Fibroblast of mammary gland (primary cell): ENCODE data around the gene NPPB.

Experiments
- DNase-seq: peaks from one replicate; pipeline ENCODE4 v3.0.0-alpha.2; 2010; ENCODE audit warnings: low read depth
- H3K4me3 ChIP-seq: 2 replicates; pipeline ENCODE4 v1.5.1; 2011; ENCODE audit warnings: low read depth, mild to moderate bottlenecking, low read length, moderate library complexity; ENCODE audit not compliant: control insufficient read depth
- TF ChIP-seq, protein P1 (sequence below): conservative IDR thresholded peaks from 2 replicates; pipeline ENCODE4 v1.5.1; 2011; ENCODE audit warnings: low read depth, low read length, inconsistent platforms; ENCODE audit not compliant: control insufficient read depth, insufficient read depth

The NPPB gene

DNA sequence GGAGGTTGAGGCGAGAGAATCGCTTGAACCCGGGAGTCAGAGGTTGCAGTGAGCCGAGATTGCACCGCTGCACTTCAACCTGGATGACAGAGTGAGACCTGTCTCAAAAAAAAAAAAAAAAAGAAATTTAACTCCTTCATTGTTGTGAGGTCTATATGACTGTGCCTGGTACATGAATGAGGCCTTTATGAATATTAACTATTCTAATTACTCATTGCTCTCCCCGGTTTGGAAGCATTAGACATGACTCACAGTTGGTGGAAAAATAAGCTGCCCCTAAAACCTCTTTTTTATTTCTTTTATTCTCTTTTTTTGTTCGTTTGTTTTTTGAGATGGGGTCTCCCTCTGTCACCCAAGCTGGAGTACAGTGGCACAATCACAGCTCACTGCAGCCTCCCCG is 3.3 kb downstream of the NPPB start:
- no peak overlapping the region for H3K4me3 ChIP-seq
- TF ChIP-seq, protein P1, sequence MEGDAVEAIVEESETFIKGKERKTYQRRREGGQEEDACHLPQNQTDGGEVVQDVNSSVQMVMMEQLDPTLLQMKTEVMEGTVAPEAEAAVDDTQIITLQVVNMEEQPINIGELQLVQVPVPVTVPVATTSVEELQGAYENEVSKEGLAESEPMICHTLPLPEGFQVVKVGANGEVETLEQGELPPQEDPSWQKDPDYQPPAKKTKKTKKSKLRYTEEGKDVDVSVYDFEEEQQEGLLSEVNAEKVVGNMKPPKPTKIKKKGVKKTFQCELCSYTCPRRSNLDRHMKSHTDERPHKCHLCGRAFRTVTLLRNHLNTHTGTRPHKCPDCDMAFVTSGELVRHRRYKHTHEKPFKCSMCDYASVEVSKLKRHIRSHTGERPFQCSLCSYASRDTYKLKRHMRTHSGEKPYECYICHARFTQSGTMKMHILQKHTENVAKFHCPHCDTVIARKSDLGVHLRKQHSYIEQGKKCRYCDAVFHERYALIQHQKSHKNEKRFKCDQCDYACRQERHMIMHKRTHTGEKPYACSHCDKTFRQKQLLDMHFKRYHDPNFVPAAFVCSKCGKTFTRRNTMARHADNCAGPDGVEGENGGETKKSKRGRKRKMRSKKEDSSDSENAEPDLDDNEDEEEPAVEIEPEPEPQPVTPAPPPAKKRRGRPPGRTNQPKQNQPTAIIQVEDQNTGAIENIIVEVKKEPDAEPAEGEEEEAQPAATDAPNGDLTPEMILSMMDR, result no peak
- no peak for DNase-seq

DNA sequence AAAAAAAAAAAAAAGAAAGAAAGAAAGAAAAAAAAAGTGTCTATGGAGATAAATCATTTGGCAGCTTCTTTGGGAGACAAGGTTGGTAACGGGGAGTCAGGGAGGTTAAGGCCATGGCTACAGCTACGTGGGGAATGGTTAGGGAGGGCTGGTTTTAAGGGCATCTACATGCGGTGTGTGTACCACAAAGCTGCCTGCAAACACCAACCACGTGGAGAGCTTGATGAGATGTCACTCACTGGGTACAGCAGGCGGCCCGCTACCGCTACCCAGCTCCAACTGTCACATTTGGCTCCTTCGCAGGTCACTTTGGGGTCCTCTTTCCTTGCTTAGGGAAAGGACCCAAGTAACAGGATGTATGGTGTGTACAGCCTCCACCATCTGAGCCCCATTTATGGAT is 4.2 kb downstream of the NPPB start:
- H3K4me3 ChIP-seq, result no peak overlapping the region
- DNase-seq, result no peak
- TF ChIP-seq, protein P1, result no peak

DNA sequence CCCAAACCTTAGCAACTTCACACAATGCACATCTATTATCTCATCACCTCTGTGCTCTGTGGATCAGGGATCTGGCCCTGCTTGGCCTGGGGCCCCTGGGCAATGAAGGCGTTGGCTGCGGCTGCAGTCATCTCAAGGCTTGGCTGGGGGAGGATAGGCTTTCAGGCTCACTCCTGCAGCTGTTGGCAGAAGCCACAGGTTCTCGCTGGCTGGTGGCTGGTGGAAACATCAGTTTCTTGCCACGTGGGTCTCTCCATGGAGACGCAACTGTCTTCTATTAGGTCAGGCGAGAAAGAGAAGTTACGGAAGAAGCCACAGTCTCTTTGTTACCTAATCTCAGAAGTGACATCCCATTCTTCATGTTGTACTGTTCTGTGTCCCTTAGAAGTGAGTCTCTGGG is 7.6 kb downstream of the NPPB start:
- DNase-seq, result peak; percentile 18
- H3K4me3 ChIP-seq, result no peak overlapping the region
- TF ChIP-seq, protein P1, result no peak

DNA sequence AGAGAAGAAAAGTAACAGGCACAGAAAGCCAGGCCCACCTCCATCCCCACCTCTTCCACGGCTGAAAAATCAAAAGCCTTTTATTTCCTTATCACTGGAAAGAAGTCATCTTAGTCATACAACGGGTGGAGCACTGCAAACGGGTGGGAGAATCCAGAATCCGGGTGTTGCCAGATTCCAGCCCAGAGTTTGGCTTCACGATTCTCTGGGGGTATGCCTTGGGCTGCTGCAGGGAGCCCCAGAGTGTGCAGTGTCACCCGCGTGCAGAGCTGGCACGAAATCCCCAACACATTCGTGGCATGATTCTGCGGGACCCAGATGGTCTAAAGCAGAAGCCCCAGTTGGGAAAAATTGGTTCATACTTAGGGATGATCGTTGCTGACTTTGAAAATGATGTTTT is 8.6 kb downstream of the NPPB start:
- H3K4me3 ChIP-seq, result no peak overlapping the region
- TF ChIP-seq, protein P1, result no peak
- no peak for DNase-seq

DNA sequence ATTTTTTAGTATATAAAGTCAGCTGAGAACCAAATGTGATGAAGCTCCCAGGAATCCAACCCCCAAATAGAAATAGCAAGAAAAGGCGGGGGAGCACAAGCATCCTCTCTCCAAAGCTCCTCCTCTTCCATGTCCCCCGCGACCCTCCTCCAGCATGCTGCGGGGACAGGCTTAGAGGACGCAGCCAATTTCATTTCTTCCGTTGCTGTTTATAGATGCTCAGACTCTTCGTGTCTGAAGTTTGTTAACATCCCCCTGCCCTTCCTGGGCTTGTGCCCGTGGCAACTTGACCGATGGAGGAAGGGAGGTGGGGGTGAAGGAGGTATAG is 10.4 kb downstream of the NPPB start:
- no peak for DNase-seq
- TF ChIP-seq, protein P1, result no peak

DNA sequence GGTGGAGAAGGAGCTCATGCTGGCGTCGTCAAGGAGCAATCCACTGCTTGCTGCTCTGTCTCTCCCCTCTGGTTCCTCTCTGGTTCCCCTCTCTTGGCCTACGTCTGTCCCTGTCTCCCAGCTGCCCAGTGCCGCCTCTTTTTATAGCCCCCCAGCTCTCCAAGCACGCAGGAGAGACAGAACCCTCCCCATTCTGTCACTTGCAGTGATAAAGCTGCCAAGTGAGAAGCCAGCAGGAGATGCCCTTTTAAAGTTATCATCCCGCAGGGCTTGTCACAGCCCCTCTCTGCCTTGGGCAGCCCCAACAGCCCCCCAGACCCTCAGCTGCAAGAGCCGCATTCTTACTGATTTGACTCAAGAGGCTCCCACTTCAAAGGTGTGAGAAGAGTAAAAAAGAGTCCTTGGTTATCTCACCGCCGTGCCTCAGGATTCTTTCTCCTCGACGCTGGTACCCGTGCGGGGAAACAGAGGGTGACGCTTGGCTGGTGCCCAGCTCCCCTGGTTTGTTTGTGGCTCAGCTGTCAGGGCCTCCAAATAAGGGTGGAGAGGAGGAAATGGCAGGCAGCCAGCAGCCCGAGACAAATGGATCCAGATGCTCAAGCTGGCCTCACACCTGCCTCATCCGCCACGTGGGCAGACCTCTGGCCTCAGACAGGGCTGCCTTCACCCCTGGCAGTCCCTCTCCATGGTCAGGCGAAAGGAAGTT is 10.9 kb downstream of the NPPB start, which contains the start of gene NPPA:
Gene NPPA (minus strand): TSS at position 117 of the 706 bp plus-strand sequence. CDS start 99 bp downstream, at position 18.
- DNase-seq, result peak; percentile 29
- TF ChIP-seq, protein P1, result no peak
- H3K4me3 ChIP-seq, result no peak within 1 kb of the TSS

More for the DNA sequence above, 10.4 kb downstream of the NPPB start:
- H3K4me3 ChIP-seq, result no peak overlapping the region

DNA sequence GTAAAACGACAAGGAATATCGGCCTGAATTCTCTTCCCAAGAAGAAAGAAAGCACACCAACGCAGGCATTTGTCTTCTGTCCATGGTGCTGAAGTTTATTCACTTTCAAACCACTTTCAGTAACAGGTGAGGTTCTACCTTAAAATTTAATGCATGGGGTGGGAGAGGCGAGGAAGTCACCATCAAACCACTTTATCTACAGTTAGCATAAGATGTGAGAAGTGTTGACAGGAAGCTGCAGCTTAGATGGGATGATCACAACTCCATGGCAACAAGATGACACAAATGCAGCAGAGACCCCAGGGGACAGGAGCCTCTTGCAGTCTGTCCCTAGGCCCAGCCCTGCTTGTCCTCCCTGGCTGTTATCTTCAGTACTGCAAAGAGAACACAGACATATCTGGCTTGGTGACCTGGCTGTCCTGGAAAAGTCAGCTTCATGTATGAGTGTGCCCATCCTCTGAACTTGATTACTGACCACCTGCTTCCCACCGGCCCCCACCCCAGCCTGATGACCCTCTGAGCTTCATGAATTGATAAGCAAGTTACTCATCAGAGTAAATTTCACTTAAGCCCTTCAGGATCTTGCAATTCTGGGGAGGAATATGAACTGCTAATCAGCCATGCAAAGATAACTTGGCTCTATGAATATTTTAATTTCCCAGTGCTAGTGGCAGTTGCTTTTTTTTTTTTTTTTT is 13.0 kb downstream of the NPPB start:
- DNase-seq, result peak; percentile 24
- TF ChIP-seq, protein P1, result no peak
- H3K4me3 ChIP-seq, result no peak overlapping the region
